Body of pancreas (tissue), 4 donors: ENCODE data around the gene PLD1. TPM values are rescaled to one million over a fixed set of nuclear protein-coding genes. Genes with fewer than 3 reads are reported as not detected.

ENCODE experiments used
- ATAC-seq: fragments of 150-250 bp; one replicate; pipeline ENCODE4 v1.9.1; 2016
- DNase-seq, 4 donors: peaks; one replicate each; pipeline ENCODE4 v3.0.0-alpha.2; 2019
- H3K27ac ChIP-seq, 4 donors: fragments of 200-600 bp; sonication (generic); 1 replicate in 3 of 4; 2 replicates in 1 of 4; pipeline versions ENCODE4 v1.5.1 to v1.6.1; 2016 to 2019; ENCODE audit warnings: mild to moderate bottlenecking in 1 of 4, mixed read lengths in 1 of 4, moderate library complexity in 1 of 4
- H3K27me3 ChIP-seq, 2 donors: fragments of 200-600 bp; sonication (generic); one replicate each; pipeline ENCODE4 v1.6.0; 2016; ENCODE audit warnings: mild to moderate bottlenecking in 1 of 2
- H3K36me3 ChIP-seq, 2 donors: fragments of 200-600 bp; sonication (generic); replicated peaks in 1 of 2; 2 replicates each; pipeline ENCODE4 v1.5.1; 2016; ENCODE audit warnings: low read depth in 2 of 2; ENCODE audit not compliant: insufficient read depth in 1 of 2
- H3K4me1 ChIP-seq: fragments of 200-600 bp; sonication (generic); one replicate; pipeline ENCODE4 v1.6.0; 2016
- H3K4me3 ChIP-seq, 2 donors: fragments of 200-600 bp; sonication (generic); 1 replicate in 1 of 2; 2 replicates in 1 of 2; pipeline ENCODE4 v1.5.1; 2016 to 2019
- H3K9me3 ChIP-seq, 3 donors: fragments of 200-600 bp; sonication (generic); 1 replicate in 2 of 3; 2 replicates in 1 of 3; pipeline ENCODE4 v1.5.1; 2016
- POLR2A ChIP-seq, 3 donors: fragments of 450-650 bp; IDR thresholded peaks; one replicate each; pipeline ENCODE4 v1.6.1; 2016; ENCODE audit warnings: antibody characterized with exemption in 3 of 3, mild to moderate bottlenecking in 2 of 3
- whole genome bisulfite sequencing, 2 donors: methylation state at CpG; one replicate each; pipeline ENCODE4 v1.1.5; 2017; 5-methylcytosine and 5-hydroxymethylcytosine counted together
- intact Hi-C: fragments of 100-400 bp; cut with DNase I; formaldehyde crosslinking; loops from one replicate; pipeline ENCODE4 v1.15.1; 2023
- total RNA-seq, 2 donors: library from RNA; depleted of rRNA; stranded (reverse); fragments of >200 nt; gene quantifications; one replicate each; pipeline ENCODE4 v1.1.0, GENCODE V29; 2016
- TF ChIP-seq, protein P1 (sequence below), 7 experiments: fragments of 450-650 bp in 4 of 7; fragments of 200-600 bp in 3 of 7; sonication (generic) in 3 of 7; IDR thresholded peaks; one replicate each; pipeline ENCODE4 v1.5.1; 2016 to 2019; ENCODE audit warnings: antibody characterized with exemption in 7 of 7

The PLD1 gene
- total RNA-seq, 2 donors from 2014 or later: 60.4 to 96.2 TPM

DNA sequence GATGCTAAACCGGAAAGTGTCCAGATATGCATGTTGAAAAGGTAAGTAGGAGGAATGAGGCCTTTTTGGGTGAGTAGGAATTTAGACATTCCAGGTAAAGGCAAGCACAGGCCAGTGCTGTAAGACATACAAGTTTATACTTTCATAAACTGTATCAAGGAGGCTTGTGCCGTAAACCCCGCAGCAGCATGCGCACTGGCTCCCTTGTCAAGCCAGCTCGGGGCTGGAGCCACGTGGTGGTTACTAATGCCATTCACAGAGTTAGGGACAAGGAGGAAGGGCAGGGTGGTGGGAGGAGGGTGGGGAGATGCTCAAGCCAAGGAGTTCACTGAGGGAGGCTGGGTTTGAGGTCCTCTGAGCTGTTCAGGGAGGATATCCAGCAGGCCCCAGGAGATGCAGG lies 35.8 kb downstream of the PLD1 start:
- Histone ChIP-seq H3K4me1 (peaks cover 14% of the 10 kb centered on the region), H3K36me3 (no peaks in the 10 kb centered on the region), H3K9me3 (no peaks in the 10 kb centered on the region), H3K27ac (no peak overlapping the region), H3K27me3 (no peaks in the 10 kb centered on the region), H3K4me3 (no peak overlapping the region)
- WGBS, 2 donors: 77 to 82% methylated on average over 6 of the region's 6 CpGs
- TF ChIP-seq, protein P1, sequence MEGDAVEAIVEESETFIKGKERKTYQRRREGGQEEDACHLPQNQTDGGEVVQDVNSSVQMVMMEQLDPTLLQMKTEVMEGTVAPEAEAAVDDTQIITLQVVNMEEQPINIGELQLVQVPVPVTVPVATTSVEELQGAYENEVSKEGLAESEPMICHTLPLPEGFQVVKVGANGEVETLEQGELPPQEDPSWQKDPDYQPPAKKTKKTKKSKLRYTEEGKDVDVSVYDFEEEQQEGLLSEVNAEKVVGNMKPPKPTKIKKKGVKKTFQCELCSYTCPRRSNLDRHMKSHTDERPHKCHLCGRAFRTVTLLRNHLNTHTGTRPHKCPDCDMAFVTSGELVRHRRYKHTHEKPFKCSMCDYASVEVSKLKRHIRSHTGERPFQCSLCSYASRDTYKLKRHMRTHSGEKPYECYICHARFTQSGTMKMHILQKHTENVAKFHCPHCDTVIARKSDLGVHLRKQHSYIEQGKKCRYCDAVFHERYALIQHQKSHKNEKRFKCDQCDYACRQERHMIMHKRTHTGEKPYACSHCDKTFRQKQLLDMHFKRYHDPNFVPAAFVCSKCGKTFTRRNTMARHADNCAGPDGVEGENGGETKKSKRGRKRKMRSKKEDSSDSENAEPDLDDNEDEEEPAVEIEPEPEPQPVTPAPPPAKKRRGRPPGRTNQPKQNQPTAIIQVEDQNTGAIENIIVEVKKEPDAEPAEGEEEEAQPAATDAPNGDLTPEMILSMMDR (IDR thresholded peaks at IDR 0.05): no peak
- TF ChIP-seq POLR2A (IDR thresholded peaks at IDR 0.05): no peak
- no peak for ATAC-seq
- intact Hi-C loops: loop anchor here (10.0 kb wide), 1 partner anchor 130 kb away; no protein-coding TSS in a partner anchor
- no peak for DNase-seq

DNA sequence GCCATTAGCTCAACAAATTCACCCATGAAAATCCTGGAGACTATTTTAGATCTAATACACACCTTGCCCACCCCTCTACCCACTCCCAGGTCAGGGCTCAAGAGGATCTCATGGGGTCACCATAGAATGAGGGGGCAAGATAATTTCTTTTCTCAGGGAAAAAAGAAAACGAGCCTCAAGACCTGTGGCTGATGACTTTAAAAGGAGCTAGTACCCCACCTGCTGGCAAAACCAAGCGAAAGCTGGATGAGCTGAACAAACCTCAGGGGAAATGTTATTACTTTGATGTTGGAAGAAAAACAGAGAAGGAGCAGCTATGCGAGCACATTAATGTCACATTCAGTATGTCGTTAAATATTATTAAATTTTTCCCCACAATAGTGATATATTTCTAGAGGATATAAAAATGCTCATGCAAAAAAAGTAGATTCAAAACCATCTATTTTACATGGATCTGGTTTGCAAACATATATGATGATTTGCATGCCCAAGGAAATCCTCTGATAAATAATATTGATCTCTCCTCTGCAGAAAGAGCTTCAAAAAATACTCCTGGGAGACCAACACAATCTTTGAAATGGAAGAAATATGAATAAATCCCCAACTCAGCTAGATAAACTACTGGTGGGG lies 37.7 kb downstream of the PLD1 start:
- intact Hi-C loops: loop anchor here (10.0 kb wide), 1 partner anchor 128 kb away; no protein-coding TSS in a partner anchor

DNA sequence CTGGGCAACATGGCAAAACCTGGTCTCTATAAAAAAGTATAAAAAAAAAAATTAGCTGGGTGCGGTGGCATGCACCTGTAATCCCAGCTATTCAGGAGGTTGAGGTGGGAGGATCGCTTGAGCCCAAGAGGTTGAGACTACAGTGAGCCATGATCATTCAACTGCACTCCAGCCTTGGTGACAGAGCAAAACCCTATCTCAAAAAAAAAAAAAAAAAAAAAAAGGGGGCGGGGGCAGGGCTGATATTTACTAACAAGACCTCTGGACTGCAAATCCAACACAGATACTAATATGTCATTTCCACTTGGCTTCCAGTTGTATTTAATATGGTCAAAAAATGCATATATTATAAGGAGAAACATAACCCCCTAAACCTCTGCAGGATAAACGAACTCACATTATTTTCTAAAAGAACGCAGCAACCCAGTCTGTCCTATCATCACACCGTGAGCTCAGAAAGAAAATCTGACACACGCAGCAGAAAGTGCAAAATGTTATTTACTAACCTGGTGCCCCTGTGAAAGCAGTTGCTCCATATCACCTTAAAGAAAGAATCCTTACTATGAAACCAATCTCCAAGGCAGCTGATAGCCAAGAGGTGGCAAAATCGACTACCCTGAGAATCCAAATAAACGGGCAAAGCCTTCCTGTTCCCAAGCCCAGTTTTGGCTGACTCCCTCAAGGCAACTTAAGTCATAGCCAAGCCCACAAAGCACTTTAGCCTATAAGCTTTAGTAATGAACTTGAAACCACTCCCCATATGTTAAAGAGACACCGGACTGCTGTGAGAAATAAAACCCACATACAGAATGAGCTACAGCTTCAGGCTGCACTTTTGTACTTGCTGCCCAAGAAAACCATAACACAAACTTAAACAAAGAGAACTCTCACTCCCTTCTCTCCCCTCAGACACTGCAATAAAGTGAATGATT lies 39.3 kb downstream of the PLD1 start:
- H3K9me3 ChIP-seq: no peaks in the 10 kb centered on the region
- intact Hi-C loops: loop anchor here (10.0 kb wide), 1 partner anchor 126 kb away; no protein-coding TSS in a partner anchor

More for the DNA sequence above, 37.7 kb downstream of the PLD1 start:
- Histone ChIP-seq H3K36me3 (no peaks in the 10 kb centered on the region), H3K9me3 (no peaks in the 10 kb centered on the region), H3K27me3 (no peaks in the 10 kb centered on the region), H3K4me1 (peaks cover 14% of the 10 kb centered on the region), H3K4me3 (no peak overlapping the region), H3K27ac (no peak overlapping the region)
- peak; percentile 61 to 78 (median 70) for DNase-seq
- ATAC-seq: peak; percentile 50
- 1% methylated on average over 4 of the region's 4 CpGs for WGBS, 2 donors
- TF ChIP-seq, protein P1 (IDR thresholded peaks at IDR 0.05): peak; percentile 42 to 72 (median 68)
- no peak for TF ChIP-seq POLR2A (IDR thresholded peaks at IDR 0.05)

DNA sequence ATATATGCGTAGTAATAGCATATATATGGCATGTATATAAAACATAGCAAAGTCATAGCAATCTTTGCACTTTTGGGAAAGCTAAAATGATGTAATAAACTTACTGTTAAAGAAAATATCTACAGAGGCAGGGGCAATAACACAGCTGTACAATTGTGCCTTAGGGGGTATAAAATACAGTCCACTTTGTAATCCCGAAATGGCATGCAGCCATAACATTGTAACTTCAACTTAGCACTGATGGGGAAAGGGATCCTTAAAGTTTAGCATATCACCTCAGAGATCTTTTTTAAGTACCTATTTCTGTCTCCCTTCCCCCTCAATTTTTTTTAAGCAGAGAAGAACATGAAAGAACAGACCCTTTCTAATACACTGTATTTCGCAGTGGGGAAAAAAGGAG lies 40.8 kb downstream of the PLD1 start:
- no peak for DNase-seq
- ATAC-seq: no peak
- no peaks in the 10 kb centered on the region for H3K36me3 ChIP-seq
- no peaks in the 10 kb centered on the region for H3K27me3 ChIP-seq
- no peaks in the 10 kb centered on the region for H3K9me3 ChIP-seq
- TF ChIP-seq POLR2A (IDR thresholded peaks at IDR 0.05): no peak
- TF ChIP-seq, protein P1 (IDR thresholded peaks at IDR 0.05): no peak
- peaks cover 7% of the 10 kb centered on the region for H3K4me1 ChIP-seq
- H3K4me3 ChIP-seq: peak overlapping the region in 1 of 2 donors; percentile 7
- peak overlapping the region in 2 of 4 donors; percentile 41 to 85 for H3K27ac ChIP-seq
- intact Hi-C loops: no loop called here
- 38 to 49% methylated on average over 3 of the region's 3 CpGs for WGBS, 2 donors

More for the DNA sequence above, 39.3 kb downstream of the PLD1 start:
- Histone ChIP-seq H3K4me3 (peak overlapping the region in 1 of 2 donors; percentile 20), H3K4me1 (peaks cover 8% of the 10 kb centered on the region), H3K27ac (peak overlapping the region in 3 of 4 donors; percentile 41 to 85 (median 76)), H3K27me3 (no peaks in the 10 kb centered on the region), H3K36me3 (no peaks in the 10 kb centered on the region)
- ATAC-seq: peak; percentile 91
- DNase-seq: peak; percentile 60 to 82 (median 72)
- TF ChIP-seq, protein P1 (IDR thresholded peaks at IDR 0.05): no peak
- peak in 2 of 3 donors; percentile 67 for TF ChIP-seq POLR2A (IDR thresholded peaks at IDR 0.05)
- 16 to 22% methylated on average over 10 of the region's 10 CpGs for WGBS, 2 donors
